SK-N-SH (cell line): Measurements from ENCODE around the gene RPS6KA5. TPM values are rescaled to one million over a fixed set of nuclear protein-coding genes. Genes with fewer than 3 reads are reported as not detected.

ENCODE experiments used
- CTCF ChIA-PET: fragments of 300-600, 350-600 bp; formaldehyde crosslinking; extraction: SDS; loops from one replicate; lab custom pipeline; 2021; lab: Yijun Ruan, JAX
- POLR2A ChIA-PET: fragments of 350-600 bp; sonication (Branson Sonifier 250); formaldehyde crosslinking; extraction: SDS; loops from one replicate; lab custom pipeline; 2020; ENCODE audit warnings: antibody characterized with exemption, inconsistent platforms; lab: Yijun Ruan, JAX
- DNase-seq: peaks from one replicate; pipeline ENCODE4 v3.0.0; 2012
- H2AFZ ChIP-seq: fragments of 200-600 bp; sonication (generic); 2 replicates; pipeline ENCODE4 v1.8.1; 2016; ENCODE audit warnings: antibody characterized with exemption, mild to moderate bottlenecking, low read depth
- H3F3A ChIP-seq: fragments of 200-600 bp; sonication (generic); replicated peaks from 2 replicates; pipeline ENCODE3; 2016; ENCODE audit warnings: antibody characterized with exemption, mild to moderate bottlenecking; ENCODE audit not compliant: insufficient read depth
- H3K27ac ChIP-seq, 2 experiments: fragments of 200-500 bp in 1 of 2; fragments of 200-600 bp in 1 of 2; sonication (Bioruptor generic) in 1 of 2; sonication (generic), shearing (Covaris generic) in 1 of 2; 2 replicates each; pipeline versions ENCODE4 v1.5.1 to v1.6.1; 2014 to 2016; ENCODE audit warnings: low read depth in 2 of 2, inconsistent platforms in 1 of 2, low read length in 1 of 2, mild to moderate bottlenecking in 1 of 2, mixed read lengths in 1 of 2
- H3K27me3 ChIP-seq: fragments of 200-600 bp; sonication (generic), shearing (Covaris generic); 2 replicates; pipeline ENCODE4 v1.6.1; 2016; ENCODE audit warnings: mixed run types; ENCODE audit not compliant: insufficient read depth
- H3K36me3 ChIP-seq, 2 experiments: fragments of 200-500 bp in 1 of 2; fragments of 200-600 bp in 1 of 2; sonication (Bioruptor generic) in 1 of 2; sonication (generic) in 1 of 2; replicated peaks in 1 of 2; 2 replicates each; pipeline versions ENCODE3 to v1.5.1; 2014 to 2016; ENCODE audit warnings: low read length in 1 of 2, mild to moderate bottlenecking in 1 of 2; ENCODE audit not compliant: insufficient read depth in 2 of 2, control insufficient read depth in 1 of 2
- H3K4me1 ChIP-seq, 2 experiments: fragments of 200-500 bp in 1 of 2; fragments of 200-600 bp in 1 of 2; sonication (Bioruptor generic) in 1 of 2; sonication (generic), shearing (Covaris generic) in 1 of 2; 2 replicates each; pipeline versions ENCODE4 v1.5.1 to v1.6.1; 2014 to 2016; ENCODE audit warnings: low read depth in 1 of 2, low read length in 1 of 2, mixed run types in 1 of 2; ENCODE audit not compliant: insufficient read depth in 2 of 2, control insufficient read depth in 1 of 2
- H3K4me2 ChIP-seq: fragments of 200-600 bp; sonication (generic), shearing (Covaris generic); 2 replicates; pipeline ENCODE4 v1.6.1; 2017; ENCODE audit warnings: mixed run types
- H3K4me3 ChIP-seq, 2 experiments: fragments of 200-500 bp in 1 of 2; fragments of 200-600 bp in 1 of 2; sonication (Bioruptor generic) in 1 of 2; sonication (generic), shearing (Covaris generic) in 1 of 2; 2 replicates each; pipeline versions ENCODE4 v1.5.1 to v1.8.1; 2014 to 2016; ENCODE audit warnings: low read depth in 2 of 2, inconsistent platforms in 1 of 2, low read length in 1 of 2, mild to moderate bottlenecking in 1 of 2, mixed read lengths in 1 of 2, moderate library complexity in 1 of 2
- H3K79me2 ChIP-seq: fragments of 200-600 bp; sonication (generic); 2 replicates; pipeline ENCODE4 v1.8.1; 2017; ENCODE audit warnings: mild to moderate bottlenecking; ENCODE audit not compliant: insufficient read depth
- H3K9ac ChIP-seq: fragments of 200-600 bp; sonication (generic); 2 replicates; pipeline ENCODE4 v1.6.1; 2017; ENCODE audit warnings: mixed run types
- H3K9me2 ChIP-seq: fragments of 200-600 bp; sonication (generic); 2 replicates; pipeline ENCODE4 v1.6.1; 2017; ENCODE audit warnings: mixed run types
- H3K9me3 ChIP-seq: fragments of 200-600 bp; sonication (generic); 2 replicates; pipeline ENCODE4 v1.6.1; 2017; ENCODE audit warnings: mixed run types, mild to moderate bottlenecking, moderate library complexity
- H4K20me1 ChIP-seq: fragments of 200-600 bp; sonication (generic); 2 replicates; pipeline ENCODE4 v1.6.1; 2017; ENCODE audit warnings: mild to moderate bottlenecking, mixed run types; ENCODE audit not compliant: insufficient read depth
- ELF1 ChIP-seq: IDR thresholded peaks from 2 replicates; pipeline ENCODE4 v1.4.0; 2012
- EZH2phosphoT487 ChIP-seq: fragments of 200-600 bp; sonication (generic); IDR thresholded peaks from 2 replicates; pipeline ENCODE4 v1.6.1; 2017; ENCODE audit warnings: low read depth, mixed run types, mild to moderate bottlenecking, antibody characterized with exemption, moderate library complexity, borderline replicate concordance
- FOSL2 ChIP-seq: IDR thresholded peaks from 2 replicates; pipeline ENCODE4 v1.4.0; 2012; ENCODE audit warnings: low read depth, mild to moderate bottlenecking, moderate library complexity, borderline replicate concordance
- FOXJ3 ChIP-seq: sonication (generic); formaldehyde crosslinking; IDR thresholded peaks from 2 replicates; pipeline ENCODE4 v1.5.1; 2020; ENCODE audit warnings: mild to moderate bottlenecking, missing genetic modification reagents
- FOXM1 ChIP-seq: IDR thresholded peaks from 2 replicates; pipeline ENCODE4 v1.4.0; 2012; ENCODE audit warnings: low read depth, mild to moderate bottlenecking
- GATA2 ChIP-seq: sonication (generic); formaldehyde crosslinking; IDR thresholded peaks from 2 replicates; pipeline ENCODE4 v1.5.0; 2020; ENCODE audit warnings: mild to moderate bottlenecking, missing genetic modification reagents
- JUND ChIP-seq: IDR thresholded peaks from 2 replicates; pipeline ENCODE4 v1.4.0; 2012
- MEF2A ChIP-seq: IDR thresholded peaks from 2 replicates; pipeline ENCODE4 v1.4.0; 2012; ENCODE audit warnings: low read depth, borderline replicate concordance
- MXI1 ChIP-seq: IDR thresholded peaks from 2 replicates; pipeline ENCODE4 v1.6.1; 2012; ENCODE audit warnings: mild to moderate bottlenecking, low read depth, low read length, improper control_type of control experiment
- NFIC ChIP-seq: IDR thresholded peaks from 2 replicates; pipeline ENCODE4 v1.4.0; 2012; ENCODE audit warnings: borderline replicate concordance
- NRF1 ChIP-seq: IDR thresholded peaks from 2 replicates; pipeline ENCODE4 v1.6.1; 2012; ENCODE audit warnings: low read depth, mild to moderate bottlenecking, low read length
- POLR2AphosphoS5 ChIP-seq: IDR thresholded peaks from 2 replicates; pipeline ENCODE4 v1.6.1; 2012; ENCODE audit warnings: low read depth, low read length
- RAD21 ChIP-seq: IDR thresholded peaks from 2 replicates; pipeline ENCODE4 v1.6.1; 2012; ENCODE audit warnings: mild to moderate bottlenecking, low read length
- RCOR1 ChIP-seq: fragments of 150-350 bp; IDR thresholded peaks from 2 replicates; pipeline ENCODE4 v1.6.1; 2017; ENCODE audit warnings: antibody characterized with exemption, low read length
- RFX5 ChIP-seq: IDR thresholded peaks from 2 replicates; pipeline ENCODE4 v1.6.1; 2012; ENCODE audit warnings: mild to moderate bottlenecking, improper control_type of control experiment, low read length
- RXRA ChIP-seq: IDR thresholded peaks from 2 replicates; pipeline ENCODE4 v1.4.0; 2012; ENCODE audit warnings: low read depth, mild to moderate bottlenecking, borderline replicate concordance
- SMC3 ChIP-seq: IDR thresholded peaks from 2 replicates; pipeline ENCODE4 v1.6.1; 2012; ENCODE audit warnings: low read depth, low read length, improper control_type of control experiment
- TAF1 ChIP-seq: IDR thresholded peaks from 2 replicates; pipeline ENCODE4 v1.6.1; 2012; ENCODE audit warnings: low read depth, mild to moderate bottlenecking, low read length, moderate library complexity, borderline replicate concordance
- TCF12 ChIP-seq: IDR thresholded peaks from 2 replicates; pipeline ENCODE4 v1.4.0; 2012
- YY1 ChIP-seq: IDR thresholded peaks from 2 replicates; pipeline ENCODE4 v1.4.0; 2012; ENCODE audit warnings: low read depth, mild to moderate bottlenecking
- WGBS: methylation state at CpG from one replicate; pipeline ENCODE4 v1.1.6; 2017; ENCODE audit warnings: low lambda C conversion rate; 5-methylcytosine and 5-hydroxymethylcytosine counted together
- polyA plus RNA-seq, 3 experiments: library from polyadenylated mRNA; depleted of rRNA; stranded (reverse); fragments of >200 nt; gene quantifications; 2 replicates each; pipeline ENCODE4 v1.2.3, GENCODE V29; 2012
- TF ChIP-seq, protein P1 (sequence below): IDR thresholded peaks from 2 replicates; pipeline ENCODE4 v1.6.1; 2012; ENCODE audit warnings: mild to moderate bottlenecking, low read depth, low read length, moderate library complexity
- TF ChIP-seq, protein P2 (sequence below): IDR thresholded peaks from 2 replicates; pipeline ENCODE4 v1.4.0; 2012; ENCODE audit warnings: low read depth, borderline replicate concordance
- TF ChIP-seq, protein P3 (sequence below): IDR thresholded peaks from 2 replicates; pipeline ENCODE4; 2012
- TF ChIP-seq, protein P4 (sequence below): IDR thresholded peaks from 2 replicates; pipeline ENCODE4 v1.4.0; 2012; ENCODE audit warnings: low read depth, borderline replicate concordance
- TF ChIP-seq, protein P5 (sequence below): fragments of 150-350 bp; IDR thresholded peaks from 2 replicates; pipeline ENCODE4 v1.6.1; 2017; ENCODE audit warnings: antibody characterized with exemption, low read length, low read depth, borderline replicate concordance
- TF ChIP-seq, protein P6 (sequence below): fragments of 150-350 bp; IDR thresholded peaks from 2 replicates; pipeline ENCODE4 v1.6.1; 2016; ENCODE audit warnings: mild to moderate bottlenecking, low read depth, low read length

The RPS6KA5 gene
- polyA plus RNA-seq, 1 of the 3 experiments (the other 2 are of a cell fraction), result 0.67 TPM

DNA sequence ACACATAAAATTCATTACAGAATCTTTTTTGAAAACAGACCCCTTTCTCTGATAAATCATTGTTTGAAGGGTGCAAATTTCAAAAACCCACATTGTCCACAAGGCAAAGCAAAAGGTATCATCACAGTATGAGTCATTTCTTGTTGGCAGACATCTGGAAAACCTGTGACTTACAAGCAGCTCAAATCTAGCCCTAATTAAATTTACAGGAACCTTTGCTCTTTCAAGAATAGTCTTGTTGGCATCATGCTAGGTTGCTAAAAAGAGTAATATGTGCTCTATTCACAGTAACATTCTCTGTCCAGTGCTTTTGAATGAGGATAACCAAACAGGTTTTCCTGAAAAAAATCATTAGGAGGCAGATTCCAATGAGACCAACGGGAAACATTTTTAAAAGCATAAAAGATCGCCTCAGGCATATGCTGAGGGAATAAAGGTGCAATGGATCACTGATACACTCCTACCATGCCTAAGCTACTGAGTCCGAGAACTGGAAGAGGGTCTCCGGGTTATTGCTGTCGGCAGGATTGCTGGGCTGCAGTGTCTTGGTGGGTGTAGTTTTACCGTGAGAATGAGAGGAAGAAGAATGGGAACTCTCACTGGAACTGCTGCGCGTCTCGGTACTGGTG lies 188.7 kb downstream of the RPS6KA5 start:
- H3K9me2 ChIP-seq, result no peaks in the 10 kb centered on the region
- ChIA-PET CTCF (no interaction called here), POLR2A (no interaction called here)
- H3K27ac ChIP-seq, result peak overlapping the region in 1 of 2 experiments; percentile 87; a peak in 3 of 4 replicates
- DNase-seq, result no peak
- no peaks in the 10 kb centered on the region for H3K27me3 ChIP-seq
- no peak overlapping the region for H3K9ac ChIP-seq
- no peak overlapping the region for H2AFZ ChIP-seq
- no peaks in the 10 kb centered on the region for H3F3A ChIP-seq
- no peak overlapping the region for H3K4me2 ChIP-seq
- H3K9me3 ChIP-seq, result no peaks in the 10 kb centered on the region
- H3K4me1 ChIP-seq, result peaks cover 8 to 17% of the 10 kb centered on the region in 2 experiments; a peak in 3 of 4 replicates
- H3K36me3 ChIP-seq, result no peaks in the 10 kb centered on the region
- H3K79me2 ChIP-seq, result no peaks in the 10 kb centered on the region
- H3K4me3 ChIP-seq, result no peak overlapping the region
- H4K20me1 ChIP-seq, result no peaks in the 10 kb centered on the region
- WGBS, result 82% methylated on average over 9 of the region's 9 CpGs
- TF ChIP-seq, protein P1, sequence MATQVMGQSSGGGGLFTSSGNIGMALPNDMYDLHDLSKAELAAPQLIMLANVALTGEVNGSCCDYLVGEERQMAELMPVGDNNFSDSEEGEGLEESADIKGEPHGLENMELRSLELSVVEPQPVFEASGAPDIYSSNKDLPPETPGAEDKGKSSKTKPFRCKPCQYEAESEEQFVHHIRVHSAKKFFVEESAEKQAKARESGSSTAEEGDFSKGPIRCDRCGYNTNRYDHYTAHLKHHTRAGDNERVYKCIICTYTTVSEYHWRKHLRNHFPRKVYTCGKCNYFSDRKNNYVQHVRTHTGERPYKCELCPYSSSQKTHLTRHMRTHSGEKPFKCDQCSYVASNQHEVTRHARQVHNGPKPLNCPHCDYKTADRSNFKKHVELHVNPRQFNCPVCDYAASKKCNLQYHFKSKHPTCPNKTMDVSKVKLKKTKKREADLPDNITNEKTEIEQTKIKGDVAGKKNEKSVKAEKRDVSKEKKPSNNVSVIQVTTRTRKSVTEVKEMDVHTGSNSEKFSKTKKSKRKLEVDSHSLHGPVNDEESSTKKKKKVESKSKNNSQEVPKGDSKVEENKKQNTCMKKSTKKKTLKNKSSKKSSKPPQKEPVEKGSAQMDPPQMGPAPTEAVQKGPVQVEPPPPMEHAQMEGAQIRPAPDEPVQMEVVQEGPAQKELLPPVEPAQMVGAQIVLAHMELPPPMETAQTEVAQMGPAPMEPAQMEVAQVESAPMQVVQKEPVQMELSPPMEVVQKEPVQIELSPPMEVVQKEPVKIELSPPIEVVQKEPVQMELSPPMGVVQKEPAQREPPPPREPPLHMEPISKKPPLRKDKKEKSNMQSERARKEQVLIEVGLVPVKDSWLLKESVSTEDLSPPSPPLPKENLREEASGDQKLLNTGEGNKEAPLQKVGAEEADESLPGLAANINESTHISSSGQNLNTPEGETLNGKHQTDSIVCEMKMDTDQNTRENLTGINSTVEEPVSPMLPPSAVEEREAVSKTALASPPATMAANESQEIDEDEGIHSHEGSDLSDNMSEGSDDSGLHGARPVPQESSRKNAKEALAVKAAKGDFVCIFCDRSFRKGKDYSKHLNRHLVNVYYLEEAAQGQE, result no peak
- TF ChIP-seq EZH2phosphoT487 (no peak), RCOR1 (no peak), RAD21 (no peak), TAF1 (no peak), FOSL2 (peak; percentile 64; the same call in 1 of the 2 replicates), YY1 (no peak), RXRA (no peak), RFX5 (no peak), SMC3 (no peak), NRF1 (no peak), ELF1 (no peak), MEF2A (no peak), GATA2 (CRISPR knock-in tag) (no peak), NFIC (peak; percentile 63), POLR2AphosphoS5 (no peak), TCF12 (peak; percentile 78), FOXJ3 (CRISPR knock-in tag) (no peak), MXI1 (no peak), JUND (peak; percentile 63), FOXM1 (no peak)
- TF ChIP-seq, protein P2, sequence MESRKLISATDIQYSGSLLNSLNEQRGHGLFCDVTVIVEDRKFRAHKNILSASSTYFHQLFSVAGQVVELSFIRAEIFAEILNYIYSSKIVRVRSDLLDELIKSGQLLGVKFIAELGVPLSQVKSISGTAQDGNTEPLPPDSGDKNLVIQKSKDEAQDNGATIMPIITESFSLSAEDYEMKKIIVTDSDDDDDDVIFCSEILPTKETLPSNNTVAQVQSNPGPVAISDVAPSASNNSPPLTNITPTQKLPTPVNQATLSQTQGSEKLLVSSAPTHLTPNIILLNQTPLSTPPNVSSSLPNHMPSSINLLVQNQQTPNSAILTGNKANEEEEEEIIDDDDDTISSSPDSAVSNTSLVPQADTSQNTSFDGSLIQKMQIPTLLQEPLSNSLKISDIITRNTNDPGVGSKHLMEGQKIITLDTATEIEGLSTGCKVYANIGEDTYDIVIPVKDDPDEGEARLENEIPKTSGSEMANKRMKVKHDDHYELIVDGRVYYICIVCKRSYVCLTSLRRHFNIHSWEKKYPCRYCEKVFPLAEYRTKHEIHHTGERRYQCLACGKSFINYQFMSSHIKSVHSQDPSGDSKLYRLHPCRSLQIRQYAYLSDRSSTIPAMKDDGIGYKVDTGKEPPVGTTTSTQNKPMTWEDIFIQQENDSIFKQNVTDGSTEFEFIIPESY, result no peak
- TF ChIP-seq, protein P3, sequence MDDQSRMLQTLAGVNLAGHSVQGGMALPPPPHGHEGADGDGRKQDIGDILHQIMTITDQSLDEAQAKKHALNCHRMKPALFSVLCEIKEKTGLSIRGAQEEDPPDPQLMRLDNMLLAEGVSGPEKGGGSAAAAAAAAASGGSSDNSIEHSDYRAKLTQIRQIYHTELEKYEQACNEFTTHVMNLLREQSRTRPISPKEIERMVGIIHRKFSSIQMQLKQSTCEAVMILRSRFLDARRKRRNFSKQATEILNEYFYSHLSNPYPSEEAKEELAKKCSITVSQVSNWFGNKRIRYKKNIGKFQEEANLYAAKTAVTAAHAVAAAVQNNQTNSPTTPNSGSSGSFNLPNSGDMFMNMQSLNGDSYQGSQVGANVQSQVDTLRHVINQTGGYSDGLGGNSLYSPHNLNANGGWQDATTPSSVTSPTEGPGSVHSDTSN, result peak; percentile 43
- TF ChIP-seq, protein P4, sequence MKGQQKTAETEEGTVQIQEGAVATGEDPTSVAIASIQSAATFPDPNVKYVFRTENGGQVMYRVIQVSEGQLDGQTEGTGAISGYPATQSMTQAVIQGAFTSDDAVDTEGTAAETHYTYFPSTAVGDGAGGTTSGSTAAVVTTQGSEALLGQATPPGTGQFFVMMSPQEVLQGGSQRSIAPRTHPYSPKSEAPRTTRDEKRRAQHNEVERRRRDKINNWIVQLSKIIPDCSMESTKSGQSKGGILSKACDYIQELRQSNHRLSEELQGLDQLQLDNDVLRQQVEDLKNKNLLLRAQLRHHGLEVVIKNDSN, result no peak
- TF ChIP-seq, protein P5, sequence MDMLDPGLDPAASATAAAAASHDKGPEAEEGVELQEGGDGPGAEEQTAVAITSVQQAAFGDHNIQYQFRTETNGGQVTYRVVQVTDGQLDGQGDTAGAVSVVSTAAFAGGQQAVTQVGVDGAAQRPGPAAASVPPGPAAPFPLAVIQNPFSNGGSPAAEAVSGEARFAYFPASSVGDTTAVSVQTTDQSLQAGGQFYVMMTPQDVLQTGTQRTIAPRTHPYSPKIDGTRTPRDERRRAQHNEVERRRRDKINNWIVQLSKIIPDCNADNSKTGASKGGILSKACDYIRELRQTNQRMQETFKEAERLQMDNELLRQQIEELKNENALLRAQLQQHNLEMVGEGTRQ, result no peak
- TF ChIP-seq, protein P6, sequence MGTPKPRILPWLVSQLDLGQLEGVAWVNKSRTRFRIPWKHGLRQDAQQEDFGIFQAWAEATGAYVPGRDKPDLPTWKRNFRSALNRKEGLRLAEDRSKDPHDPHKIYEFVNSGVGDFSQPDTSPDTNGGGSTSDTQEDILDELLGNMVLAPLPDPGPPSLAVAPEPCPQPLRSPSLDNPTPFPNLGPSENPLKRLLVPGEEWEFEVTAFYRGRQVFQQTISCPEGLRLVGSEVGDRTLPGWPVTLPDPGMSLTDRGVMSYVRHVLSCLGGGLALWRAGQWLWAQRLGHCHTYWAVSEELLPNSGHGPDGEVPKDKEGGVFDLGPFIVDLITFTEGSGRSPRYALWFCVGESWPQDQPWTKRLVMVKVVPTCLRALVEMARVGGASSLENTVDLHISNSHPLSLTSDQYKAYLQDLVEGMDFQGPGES, result no peak
